Anterior cingulate cortex (tissue), 58 donors: Measurements from ENCODE around the gene SORBS1.
A peak's percentile ranks its signal among the peaks of the same experiment; 100 is the strongest.

Source experiments
- DNase-seq, 58 donors: peaks; one replicate each; lab custom pipeline; 2025; lab: John Stamatoyannopoulos, UW

Gene SORBS1

DNA sequence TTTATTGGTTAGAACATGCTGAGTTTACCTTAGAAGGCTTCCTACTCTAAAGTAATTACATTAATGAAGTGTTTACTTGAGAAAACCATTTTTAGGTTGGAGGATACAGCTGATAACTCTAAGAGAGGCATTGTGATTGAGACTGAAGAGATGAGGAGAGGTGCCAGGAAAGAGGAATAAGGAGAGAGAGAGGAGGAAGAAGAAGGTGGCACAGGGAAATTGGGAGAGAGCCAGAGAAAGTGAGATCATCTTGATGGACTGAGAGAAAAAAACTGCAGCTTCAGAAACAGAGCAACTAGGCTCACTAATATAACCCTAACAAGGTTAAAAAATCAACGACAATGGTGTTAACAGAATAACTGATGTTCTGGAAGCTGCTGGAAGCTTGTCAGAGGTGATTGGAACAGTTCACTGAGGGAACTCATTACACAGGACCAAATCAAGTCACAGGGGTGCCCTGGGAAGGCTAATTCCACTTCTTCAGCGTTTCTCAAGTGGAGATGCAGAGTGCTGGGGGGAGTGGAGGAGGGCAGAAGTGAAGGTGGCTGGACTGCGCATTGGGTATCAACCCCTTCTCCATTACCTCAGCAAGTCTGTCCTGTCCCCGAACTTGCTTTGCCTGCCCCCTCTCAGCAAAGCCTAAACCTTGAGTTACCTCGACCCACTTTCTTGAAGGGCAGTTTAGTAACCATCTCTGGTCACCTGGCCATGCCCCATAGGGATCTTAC, 6.9 kb upstream of the SORBS1 start:
- no peak for DNase-seq

DNA sequence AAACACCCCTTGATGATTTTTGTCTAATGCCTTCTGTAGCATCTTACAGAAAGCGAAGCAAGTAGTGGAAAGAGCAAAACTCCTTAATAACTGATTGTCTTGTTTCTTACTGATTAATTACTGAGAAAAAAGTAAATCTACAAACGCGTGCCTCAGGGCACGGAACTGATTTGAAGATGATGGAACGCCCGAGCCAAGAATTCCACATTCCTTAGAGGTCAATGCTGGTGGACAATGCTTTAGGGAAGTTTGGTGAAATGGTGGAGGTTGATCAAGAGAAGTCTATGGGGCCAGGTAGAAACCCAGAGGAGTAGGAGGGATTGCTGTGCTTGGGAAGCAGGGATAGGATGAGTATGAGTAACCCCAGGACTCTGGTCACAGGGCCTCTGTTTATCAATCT, 5.0 kb upstream of the SORBS1 start:
- DNase-seq = no peak

DNA sequence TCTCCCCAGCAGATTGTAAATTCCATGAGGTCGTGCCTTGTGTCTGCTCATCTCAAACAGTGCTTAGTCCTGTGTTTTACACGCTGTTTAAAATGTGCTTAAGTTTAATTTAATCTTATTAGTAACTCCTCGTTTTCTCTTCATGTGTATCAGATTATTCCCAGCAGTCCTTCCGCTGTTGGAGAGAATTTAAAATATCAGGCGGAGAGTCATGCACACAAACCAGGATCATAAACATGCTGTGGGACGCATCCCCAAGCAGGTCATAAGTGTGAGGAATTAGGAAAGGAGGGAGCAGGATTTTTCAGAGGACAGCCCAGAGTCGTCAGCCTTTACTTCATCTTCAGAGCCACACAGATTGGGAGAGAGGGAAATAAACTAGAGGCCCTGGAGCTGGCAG, 4.2 kb upstream of the SORBS1 start:
- no peak for DNase-seq

DNA sequence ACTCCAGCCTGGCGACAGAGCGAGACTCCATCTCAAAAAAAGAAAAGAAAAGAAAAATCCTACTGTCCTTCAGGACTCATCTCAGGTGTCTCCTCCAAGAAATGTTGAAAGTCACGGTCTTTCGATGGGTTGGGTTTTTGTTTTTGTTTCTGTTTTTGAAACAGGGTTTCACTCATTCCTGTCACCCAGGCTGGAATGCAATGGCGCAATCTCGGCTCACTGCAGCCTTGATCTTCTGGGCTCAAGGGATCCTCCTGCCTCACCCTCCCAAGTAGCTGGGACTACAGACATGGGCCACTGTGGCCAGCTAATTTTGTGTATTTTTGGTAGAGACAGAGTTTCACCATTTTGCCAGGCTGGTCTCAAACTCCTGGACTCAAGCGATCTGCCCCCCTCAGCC, 3.1 kb upstream of the SORBS1 start:
- no peak for DNase-seq

DNA sequence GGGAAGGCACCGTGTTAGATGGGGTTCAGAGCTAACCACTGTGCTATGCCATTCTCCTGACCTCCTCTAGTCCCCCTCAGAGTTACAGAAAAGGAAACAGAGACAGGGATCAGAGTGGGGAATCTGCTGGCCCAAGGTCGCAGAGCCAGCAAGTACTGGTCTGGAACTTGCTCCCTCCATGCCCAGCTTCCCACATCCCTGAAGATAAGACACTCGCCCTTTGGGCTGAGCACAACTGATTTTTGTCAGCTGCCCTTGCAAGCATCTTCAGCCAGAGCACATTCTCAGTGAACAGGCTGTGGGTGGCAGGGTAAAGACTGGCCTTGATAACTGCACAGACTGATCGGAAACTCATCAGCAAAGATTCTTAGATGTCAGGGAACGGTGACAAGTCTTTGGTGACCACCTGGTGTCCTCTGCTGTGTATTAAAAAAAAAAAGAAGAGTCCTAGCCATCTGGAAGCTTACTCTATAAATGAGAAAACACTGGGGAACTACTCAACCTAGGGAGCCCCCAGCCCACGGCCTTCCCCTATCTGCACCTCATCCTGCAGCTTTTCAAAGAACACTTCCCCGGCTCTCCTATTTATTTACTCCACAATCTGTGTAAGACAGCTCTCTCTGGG, 1.3 kb upstream of the SORBS1 start:
- DNase-seq = peak in 1 of 58 donors; percentile 4

DNA sequence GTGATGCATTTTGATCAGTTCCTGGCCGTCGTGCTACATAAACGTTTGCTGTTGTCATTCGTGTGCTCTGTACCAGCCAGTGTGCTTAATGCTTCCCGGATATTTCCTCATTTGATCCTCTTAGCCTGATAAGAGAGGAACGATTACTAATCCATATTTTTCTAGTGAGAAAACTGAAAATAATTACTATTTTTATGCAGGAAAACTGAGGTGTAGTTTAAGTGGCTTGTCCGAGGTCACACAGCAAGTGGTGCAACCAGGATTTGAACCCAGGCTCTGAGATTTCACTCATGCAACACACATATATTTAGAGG, 650 bp upstream of the SORBS1 start:
- no peak for DNase-seq

DNA sequence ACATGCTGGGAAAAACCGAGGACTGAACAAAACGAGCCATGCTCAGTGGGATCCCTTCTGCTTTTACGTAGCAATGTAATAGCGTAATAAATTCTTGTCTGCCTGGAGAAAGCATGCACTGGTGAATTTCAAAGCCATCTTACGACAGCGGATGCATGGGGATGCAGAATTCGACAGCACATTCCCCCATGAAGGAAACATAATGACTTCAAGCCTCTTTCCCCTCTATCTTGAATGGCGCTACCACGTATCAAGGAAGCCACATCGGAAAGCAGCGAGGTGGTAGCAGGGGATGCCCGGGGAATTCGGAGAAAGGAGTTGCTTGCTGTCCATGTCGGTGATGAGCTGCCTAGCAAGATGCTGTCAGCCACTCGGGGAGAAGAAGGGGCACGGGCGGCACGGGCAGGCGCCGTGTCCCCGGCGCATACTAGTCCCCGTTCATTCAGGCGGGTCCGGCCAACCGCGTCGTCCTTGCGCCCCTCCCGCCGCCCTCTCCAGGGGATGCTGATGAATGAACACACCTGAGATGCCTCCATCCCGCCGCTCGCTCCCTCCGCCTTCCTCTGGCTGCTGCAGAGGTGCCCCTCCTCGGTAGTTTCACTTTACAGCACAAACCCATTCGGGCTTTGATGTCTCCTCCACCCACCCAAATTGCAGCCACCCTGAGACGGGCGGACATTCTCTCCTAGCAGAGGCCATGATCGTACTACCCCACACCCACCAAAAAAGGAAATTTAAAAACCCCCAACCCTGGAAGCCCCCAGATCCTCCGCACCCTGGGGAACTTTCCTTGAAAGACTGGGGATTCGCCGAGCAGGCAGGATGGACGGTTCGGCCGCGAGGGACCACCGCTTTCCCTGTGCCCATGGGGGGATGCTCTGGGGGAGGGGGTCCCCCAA, 644 bp downstream of the SORBS1 start:
- peak in 39 of 58 donors; percentile 17 to 69 (median 35) for DNase-seq

DNA sequence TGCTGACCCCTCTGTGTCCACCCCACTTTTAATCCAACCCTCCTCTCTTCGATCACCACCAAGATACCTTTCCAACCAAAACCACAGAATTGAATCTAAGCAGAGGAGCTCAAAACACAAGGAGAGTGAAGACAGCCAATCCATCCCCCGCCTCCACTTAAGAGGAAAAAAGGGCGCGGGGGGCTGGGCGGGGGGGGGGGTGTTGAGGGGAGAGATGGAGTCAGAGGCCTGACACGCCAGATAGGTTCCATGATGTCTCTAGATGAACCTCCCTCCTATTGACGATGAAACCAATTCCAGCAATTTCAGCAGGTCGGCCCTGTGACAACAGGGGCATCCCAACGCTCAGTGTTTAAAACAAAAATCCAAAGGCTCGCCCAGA, 1.3 kb downstream of the SORBS1 start:
- DNase-seq = peak in 1 of 58 donors; percentile 55

DNA sequence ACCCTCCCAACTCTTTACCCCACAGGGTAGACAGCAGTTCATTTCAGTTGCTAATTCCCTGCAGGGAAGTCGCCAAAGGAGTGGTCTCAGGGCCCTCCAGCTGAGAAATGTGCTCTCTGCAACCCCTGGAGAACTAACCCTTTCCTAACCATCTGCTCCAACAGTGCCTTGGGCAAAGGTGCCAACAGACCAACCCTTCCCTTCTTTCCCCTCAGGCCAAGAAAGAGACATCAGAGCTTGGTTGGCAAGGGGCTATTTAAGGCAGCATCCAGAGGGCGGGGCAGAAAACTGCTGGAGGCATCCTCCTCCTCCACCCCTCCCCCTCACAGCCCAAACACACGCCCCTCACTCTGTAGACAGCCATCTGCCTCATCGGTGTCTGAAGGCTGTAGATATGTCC, 1.7 kb downstream of the SORBS1 start:
- DNase-seq = peak in 4 of 58 donors; percentile 8 to 37 (median 24)

DNA sequence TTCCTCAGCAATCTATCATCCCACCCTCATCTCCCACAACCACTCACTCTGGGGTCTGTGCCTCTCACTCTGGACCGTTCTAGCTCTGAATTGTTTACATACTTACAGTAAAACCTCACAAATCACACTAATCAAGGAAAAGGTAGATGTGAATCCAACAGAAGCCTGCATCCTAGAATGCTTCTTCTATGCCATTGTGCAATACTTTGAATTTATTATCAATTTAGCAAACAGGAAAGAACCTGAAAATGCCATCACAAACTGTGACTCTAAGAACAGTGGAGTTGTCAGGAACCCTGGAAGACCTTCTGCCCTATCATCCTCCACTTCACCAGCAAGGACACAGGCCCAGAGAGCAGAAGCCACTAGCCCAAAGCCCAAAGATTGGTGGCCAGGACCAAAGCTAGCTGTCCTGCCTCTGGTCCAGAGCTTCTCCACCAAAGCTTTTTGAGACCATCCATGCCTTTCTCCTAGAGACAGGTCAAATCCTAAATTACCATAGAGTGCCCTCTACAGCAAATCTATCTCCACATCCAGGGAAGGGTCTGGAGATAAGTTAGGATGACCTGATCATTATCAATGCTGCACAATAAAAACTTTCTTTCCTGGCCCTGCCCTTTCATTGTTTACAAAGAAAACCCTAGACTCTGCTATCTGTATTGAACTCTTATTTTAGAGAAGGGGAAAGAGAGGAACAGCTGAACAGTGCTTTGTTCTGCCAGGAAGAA, 2.4 kb downstream of the SORBS1 start:
- DNase-seq = no peak

DNA sequence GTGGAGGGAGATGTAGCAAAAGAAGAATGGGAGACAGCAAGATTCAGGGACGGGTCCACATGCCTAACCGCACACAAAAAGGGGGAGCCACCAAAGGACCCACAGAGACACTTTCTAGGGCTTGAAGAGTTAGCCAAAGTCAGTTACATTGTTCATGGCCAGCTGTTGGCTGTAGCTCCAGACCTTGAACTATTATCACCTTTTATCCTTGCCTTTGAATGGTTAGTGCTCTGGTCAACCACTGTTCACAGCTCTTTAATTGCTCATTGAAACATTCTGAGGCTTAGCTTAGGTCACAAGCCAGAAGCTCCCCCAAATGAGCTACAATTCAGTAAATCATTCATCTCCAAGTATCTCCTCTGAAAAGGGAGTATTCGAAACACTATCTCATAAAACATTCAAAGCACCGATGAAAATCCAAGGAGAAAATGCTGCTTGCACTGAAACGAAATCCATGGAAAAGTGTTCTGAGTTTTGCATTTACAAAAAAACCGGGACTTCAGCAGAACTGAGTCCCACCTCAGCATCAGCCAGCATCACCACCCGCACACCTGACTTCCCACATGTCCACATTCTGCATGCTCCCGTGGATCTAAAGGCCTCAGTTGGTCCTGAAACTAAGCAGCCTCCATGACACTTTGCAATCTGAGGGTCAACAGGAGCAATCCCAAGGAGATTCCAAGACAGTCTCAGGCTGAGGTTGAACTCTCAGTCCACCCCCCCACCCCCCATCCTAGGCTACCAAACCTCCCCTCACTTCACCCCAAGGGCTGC, 4.0 kb downstream of the SORBS1 start:
- DNase-seq = no peak

DNA sequence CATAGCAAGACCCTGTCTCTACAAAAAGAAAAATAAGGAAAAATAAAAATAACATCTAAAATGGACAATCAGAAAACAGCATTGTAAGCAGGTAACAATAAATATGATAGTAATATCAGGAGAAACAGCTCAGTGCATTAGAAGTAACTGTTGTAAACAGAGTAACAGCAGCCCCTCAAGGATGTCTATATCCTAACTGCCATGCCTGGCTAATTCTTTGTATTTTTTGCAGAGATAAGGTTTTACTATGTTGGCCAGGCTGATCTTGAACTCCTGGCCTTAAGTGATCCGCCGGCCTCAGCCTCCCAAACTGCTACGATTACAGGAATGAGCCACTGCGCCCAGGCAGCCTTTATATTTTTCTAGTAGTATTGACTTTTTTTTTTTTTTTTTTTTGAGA, 7.5 kb downstream of the SORBS1 start:
- no peak for DNase-seq

DNA sequence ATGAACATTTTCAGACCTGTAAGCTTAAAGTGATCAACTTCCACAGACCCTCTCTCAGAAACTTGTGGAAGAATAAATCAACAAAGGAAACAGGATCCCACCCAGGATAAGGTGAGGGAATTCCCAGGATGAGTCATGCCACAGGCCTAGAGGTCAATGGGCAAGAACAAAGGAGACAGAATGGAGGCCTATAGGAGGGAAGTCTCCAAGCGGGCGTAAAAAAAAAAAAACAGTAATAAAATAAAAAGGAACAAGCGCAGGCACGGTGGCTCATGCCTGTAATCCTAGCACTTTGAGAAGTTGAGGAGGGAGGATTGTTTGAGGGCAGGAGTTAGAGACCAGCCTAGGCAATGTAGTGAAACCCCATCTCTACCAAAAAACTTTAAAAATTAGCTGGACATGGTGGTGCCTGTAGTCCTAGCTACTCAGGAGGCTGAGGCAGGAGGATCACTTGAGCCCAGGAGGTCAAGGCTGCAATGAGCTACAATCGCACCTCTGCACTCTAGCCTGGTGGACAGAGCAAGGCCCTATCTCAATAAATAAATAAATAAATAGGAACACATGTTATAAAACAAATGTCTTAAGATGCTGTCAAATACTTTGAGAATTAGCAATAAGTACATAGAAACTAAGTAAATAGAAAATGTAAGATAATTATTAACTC, 8.4 kb downstream of the SORBS1 start:
- no peak for DNase-seq

DNA sequence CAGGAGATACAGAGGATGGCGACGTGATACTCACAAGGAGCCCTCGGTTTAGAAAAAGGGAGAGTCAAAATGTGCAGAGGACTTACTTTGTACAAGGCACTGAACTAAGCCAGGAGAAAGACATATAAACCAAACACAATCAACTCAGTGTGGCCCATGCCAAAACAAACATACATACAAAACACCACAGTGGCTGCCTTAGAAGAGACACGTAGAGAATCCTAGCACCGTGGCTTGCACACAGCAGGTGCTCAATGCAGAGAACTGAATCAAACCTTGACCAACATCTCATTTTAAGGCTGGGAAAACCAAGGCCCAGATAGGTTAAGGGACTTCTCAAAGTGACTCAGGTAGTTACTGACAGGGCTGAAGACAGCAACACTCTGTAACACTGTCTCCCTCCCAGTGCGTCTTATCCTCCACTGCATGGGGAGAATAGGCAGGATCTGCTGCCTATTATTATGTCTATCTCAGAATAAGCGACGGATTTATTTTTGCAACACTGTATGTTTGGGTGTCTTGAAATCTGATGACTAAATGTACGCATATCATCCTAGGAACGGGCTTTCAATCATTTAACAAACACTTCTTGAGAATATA, 11.0 kb downstream of the SORBS1 start:
- DNase-seq = no peak

DNA sequence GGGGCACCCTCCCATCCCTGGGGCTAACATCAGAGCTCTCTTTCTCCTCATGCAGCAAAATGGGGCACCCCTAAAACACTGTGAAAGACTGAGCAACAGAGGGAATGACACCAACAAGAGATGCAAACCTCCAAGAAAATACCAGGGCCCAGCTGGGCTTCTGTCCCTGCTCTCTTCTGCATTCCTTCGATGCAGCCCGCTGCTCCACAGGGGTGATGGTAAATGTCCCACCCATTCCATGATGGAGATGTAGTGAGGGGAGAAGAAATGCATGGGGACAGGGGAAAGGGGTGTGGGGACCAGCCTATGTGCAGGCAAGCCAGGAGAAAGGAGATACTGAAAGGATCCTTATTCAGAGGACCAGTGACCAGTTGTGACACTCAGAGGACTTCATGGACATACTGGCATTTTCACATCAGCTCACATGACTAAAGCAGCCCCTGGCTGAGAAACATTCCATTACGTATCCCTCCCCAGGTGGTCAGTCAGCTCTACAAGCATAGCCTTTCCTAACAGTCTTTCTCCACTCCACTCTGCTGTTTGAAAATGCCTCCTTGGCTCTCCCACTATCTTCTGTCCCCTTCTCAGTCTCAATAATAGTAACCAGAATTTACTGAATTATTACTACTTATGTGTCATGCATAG, 13.3 kb downstream of the SORBS1 start:
- DNase-seq = no peak

DNA sequence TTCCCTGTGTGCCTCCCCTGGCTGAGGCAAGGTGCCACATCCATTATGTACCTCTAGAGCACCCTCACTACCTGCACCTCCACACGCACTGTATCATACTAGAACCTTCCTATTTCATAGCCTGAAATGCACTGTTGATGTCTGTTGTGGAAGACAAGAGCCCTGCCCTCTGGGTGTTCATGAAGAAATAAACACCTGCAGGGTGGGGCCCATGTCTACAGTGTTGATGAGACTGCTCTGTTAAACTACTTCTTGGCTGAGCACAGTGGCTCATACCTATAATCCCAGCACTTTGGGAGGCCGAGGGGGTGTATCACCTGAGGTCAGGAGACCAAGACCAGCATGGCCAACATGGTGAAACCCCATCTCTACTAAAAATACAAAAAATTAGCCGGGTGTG, 14.0 kb downstream of the SORBS1 start:
- no peak for DNase-seq

DNA sequence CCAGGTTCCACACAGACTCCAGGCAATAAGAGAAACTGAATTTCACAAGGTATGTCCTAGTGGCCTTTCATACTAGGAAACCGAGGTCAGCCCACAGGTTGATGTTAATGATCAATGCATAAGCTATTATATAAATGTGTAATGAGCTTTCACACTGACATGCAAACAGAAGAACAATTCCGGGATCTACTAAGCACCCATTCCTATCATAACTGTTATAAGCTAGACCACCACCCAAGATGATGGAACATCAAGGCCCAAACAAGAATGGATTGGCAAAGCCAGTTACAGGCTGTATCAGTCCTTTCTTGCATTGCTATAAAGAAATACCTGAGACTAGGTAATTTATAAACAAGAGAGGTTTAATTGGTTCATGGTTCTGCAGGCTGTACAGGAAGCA, 15.2 kb downstream of the SORBS1 start:
- no peak for DNase-seq

DNA sequence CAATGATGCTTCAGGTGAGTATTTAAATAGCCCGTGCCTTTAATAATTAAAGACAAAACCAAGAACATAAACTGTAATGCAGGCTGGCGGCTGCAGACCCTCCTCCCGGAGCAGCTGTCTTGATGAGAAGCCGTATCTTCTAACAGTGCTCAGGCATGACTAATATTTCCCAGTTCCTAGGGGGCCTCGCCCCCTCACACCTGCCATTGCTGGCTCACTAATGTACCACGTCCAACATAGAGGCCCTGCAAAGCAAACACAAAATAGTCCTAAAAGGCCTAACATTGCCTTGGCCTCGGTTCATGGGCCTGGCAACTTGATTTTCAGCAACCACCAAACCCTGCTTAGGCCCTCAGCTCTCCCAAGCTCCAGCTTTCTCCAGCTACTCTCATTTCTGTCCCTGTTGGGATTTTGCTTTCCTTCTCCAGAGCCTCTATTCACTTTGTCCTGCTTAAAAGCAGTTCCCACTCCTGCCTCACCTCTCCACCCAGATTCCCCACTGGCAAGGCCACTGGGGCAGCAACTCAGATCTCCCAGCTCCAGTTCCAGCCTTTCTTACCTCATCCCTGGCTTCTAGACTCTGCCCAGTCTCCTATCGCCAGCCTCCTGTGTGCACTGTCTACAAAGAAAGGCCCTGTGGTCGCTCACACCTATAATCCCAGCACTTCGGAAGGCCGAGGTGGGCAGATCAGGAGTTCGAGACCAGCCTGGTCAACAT, 16.2 kb downstream of the SORBS1 start:
- peak in 8 of 58 donors; percentile 5 to 20 (median 8) for DNase-seq
